ENCODE results near the gene PLA2G2C. TPM values are rescaled to one million over a fixed set of nuclear protein-coding genes. Genes with fewer than 3 reads are reported as not detected.

Gene PLA2G2C
- polyA plus RNA-seq, 4 donors, result 0.09 to 0.26 (median 0.14) TPM; not detected in 1

DNA sequence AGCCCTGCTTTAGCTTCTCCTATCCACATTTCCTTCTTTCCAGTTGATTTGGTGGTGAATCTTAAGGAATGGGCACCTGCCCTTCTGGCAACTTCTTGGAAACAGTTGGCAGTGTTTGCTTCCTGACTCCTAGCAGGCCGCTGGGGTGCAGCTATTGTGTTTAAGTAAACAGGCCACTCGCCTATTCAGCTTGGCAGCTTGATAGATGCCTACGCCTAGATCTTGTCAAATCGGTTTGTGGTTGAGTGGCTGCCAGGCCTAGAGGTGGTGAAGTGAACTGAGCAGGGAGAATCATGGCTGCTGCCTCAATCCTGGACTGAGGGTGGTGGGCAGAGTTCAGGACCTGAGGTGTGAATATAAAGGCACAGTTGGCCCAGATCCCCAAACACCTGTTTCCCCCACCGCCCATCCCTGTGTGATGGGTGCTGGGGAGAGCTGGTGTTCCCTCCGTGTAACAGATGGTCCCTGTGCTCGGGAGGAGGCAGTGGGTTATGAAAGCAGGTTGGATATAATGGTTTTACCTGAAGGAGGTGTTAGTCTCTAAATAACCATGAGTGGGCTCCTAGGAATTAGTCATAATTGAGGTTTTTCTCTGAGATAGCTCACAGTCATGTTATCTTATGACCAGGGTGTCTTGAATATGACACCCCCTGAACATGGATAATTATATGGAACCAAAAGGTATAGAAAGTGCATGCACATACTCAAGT lies 940 bp upstream of the PLA2G2C start:
- no peak for DNase-seq (ENCODE audit: low read depth in 4 of 4, low spot score in 3 of 4)

DNA sequence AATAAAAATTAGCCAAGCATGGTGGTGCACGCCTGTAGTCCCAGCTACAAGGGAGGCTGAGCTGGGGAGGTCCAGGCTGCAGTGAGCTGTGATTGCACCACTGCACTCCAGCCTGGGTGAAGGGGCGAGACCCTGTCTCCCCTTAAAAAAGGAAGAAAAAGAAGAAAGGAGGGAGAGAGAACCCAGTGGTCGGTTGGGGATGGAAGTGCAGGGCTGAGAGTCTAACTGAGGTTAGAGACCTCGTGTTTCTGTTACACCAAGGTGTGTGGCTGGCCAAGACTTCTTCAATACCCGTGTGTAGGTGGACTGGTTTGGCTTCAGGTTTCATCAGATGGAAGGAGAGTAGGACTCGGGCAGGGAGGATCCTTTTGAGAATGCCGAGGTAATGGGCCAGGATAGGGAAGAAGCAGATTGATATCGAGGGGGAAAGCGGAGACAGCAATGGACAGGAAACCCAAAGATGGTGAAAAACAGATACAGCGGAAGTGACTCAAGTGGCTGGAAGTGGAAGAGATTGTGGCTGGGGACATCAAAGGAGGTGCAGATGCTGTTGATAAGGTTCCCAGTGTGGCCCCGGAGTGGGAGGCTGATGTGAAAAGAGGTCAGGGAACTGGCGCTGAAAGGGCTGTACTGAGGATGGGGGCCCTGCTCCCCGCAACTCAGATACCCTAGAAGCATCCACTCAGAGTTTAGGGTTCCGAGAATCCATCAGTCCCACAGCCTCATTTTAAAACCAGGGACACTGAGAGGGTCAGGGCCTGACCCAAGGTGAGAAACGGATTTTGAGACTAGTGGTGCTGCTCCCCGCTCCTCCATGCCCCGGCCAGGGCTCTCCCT lies 1.1 kb downstream of the PLA2G2C start:
- DNase-seq (ENCODE audit: low read depth in 4 of 4, low spot score in 3 of 4), result no peak

DNA sequence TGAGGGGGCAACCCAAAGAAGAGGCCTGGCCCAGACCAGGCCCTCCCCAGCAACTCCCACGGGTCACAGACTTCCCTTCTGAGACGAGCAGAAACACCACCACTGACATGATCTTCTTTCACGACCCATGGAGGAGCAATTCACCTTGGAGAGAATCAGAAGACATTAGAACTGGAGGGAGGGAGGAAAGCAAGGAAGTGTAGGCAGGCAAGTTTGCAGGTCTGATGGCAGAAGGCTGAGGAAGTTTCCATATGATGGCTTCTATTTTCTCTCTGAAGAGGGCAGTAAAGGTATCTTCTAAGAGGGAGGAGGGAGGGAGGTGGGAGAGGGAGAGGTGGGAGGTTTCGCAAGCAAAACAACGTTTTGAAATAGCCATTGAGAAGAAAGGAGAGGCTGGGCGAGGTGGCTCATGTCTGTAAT lies 1.8 kb downstream of the PLA2G2C start:
- no peak for DNase-seq (ENCODE audit: low read depth in 4 of 4, low spot score in 3 of 4)

DNA sequence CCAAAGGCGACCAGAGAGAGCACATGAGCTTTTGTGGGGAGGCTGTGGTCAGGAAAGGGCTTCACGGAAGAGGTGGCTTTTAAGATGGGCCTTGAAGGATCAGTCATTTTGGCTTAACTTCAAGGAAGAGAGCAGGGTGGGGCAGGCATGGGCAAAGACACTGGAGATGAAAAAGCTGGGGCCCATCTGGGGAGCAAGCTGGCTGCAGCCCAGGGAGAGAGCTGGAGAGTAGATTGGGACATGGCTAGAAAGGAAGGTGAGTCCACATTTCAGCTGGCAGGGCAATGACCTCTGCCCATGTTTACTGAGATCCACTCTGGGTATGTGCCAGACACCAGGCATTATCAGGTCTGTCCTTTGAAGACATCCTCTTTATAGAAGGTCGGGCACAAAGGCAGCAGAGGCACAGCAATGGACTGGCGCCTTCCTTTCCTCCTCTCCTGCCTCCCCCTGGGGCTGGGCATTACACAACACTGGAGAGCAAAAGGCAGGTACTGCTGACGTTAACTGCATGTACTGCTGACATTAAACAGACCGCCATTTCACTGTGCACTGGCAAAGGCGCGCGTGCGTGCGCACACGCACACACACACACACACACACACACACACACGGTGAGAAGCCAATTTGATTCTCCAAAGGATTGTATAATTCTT lies 2.6 kb downstream of the PLA2G2C start:
- no peak for DNase-seq (ENCODE audit: low read depth in 4 of 4, low spot score in 3 of 4)

DNA sequence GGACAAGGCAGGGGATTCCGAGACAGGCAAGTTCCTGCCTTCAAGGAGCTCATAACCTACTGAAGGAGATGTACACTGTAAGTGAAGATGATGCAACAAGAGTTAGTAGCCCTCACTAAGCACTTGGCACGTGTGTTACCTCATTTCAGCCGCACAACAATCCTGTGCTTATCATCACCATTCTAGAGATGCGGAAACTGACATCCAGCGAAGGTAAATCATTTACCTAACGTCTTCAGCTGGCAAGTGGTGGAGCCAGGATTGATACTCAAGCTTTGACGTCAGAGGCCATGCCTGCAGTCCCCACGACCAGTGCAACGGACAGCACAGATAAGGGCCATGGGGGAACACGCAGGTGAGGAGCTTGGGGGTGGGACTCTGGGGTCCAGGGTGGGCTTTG lies 3.3 kb downstream of the PLA2G2C start:
- no peak for DNase-seq (ENCODE audit: low read depth in 4 of 4, low spot score in 3 of 4)

DNA sequence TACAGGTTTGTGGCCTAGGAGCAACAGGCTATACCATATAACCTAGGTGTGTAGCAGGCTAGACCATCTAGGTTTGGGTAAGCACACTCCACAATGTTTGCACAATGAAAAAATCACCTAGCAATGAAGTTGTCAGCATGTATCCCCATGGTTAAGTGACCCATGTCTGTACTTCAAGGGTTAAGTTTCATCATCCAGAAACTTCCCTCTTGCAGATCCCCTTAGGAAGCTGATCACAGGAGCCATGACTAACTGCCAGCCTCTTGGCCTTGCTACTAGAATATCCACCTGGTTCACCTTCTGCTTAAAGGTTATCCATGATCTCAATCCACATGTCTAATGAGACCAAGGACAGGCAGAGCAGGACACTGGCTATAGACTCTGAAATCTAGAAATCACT lies 3.9 kb downstream of the PLA2G2C start:
- no peak for DNase-seq (ENCODE audit: low read depth in 4 of 4, low spot score in 3 of 4)

DNA sequence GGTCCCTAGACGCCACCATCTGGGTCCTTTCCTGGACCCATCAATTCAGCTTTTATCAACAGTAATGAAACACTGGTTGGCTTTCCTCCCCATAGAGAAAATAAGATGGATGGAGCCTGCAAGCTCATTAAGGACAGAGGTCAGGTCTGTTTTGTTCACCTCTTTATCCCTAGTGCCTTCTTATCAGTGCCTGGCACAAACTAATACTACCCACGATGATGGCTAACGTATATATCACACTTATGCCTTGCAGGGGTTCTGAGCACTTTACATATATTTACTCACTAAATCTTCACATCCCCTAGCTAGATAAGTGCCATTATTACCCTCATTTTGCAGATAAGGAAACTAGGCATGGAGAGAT lies 5.5 kb downstream of the PLA2G2C start:
- no peak for DNase-seq (ENCODE audit: low read depth in 4 of 4, low spot score in 3 of 4)

DNA sequence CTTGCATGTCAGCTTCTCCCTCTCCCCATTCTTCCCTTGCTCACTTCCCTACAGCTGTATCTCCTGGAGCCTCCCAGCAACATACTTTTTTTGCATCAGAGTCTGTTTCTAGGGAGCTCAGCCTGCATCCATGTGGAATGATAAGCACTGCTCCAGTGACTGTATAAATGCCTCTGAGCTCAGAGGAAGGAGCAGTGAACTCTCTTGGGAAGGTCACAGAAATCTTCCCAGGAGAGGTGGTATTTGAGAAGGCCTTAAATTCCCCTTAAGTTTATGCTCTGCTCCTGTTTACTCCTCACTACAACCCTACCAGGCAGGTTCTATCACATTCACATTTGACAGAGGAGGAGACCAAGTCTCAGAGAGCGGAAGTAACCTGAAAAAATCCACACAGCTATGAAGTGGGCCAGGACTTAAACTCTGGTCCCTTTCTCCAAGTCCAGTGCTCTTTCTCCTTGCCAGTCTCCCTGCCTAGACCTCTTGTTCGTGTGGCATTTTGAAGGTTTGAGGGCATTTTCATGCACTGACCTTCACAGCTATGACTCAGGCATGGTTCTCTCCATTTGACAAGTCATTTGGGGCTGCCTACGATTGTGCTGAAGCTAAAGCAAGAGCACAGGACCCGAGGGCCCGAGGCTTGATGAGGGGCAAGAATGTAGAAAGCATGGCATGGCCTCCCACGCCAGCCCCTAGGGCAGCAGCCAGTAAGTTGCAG lies 6.0 kb downstream of the PLA2G2C start:
- no peak for DNase-seq (ENCODE audit: low read depth in 4 of 4, low spot score in 3 of 4)

DNA sequence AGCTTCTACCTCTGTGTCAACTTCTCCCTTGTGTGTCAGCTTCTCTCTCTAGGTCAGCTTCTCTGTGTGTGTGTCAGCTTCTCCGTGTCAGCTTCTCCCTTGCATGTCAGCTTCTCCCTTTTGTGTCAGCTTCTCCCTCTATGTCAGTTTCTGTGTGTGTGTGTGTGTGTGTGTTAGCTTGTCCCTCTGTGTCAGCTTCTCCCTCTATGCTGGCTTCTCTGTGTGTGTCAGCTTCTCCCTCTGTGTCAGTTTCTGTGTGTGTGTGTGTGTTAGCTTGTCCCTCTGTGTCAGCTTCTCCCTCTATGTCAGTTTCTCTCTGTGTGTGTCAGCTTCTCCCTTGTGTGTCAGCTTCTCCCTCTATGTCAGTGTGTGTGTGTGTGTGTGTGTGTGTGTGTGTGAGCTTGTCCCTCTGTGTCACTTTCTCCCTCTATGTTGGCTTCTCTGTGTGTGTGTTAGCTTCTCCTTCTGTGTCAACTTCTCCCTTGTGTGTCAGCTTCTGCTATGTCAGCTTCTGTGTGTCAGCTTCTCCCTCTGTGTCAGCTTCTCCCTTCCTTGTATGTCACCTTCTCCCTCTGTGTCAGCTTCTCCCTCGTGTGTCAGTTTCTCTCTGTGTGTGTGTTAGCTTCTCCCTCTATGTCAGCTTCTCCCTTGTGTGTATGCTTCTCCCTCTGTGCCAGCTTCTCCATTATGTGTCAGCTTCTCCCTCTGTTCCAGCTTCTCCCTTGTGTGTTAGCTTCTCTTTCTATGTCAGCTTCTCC lies 6.8 kb downstream of the PLA2G2C start:
- no peak for DNase-seq (ENCODE audit: low read depth in 4 of 4, low spot score in 3 of 4)

DNA sequence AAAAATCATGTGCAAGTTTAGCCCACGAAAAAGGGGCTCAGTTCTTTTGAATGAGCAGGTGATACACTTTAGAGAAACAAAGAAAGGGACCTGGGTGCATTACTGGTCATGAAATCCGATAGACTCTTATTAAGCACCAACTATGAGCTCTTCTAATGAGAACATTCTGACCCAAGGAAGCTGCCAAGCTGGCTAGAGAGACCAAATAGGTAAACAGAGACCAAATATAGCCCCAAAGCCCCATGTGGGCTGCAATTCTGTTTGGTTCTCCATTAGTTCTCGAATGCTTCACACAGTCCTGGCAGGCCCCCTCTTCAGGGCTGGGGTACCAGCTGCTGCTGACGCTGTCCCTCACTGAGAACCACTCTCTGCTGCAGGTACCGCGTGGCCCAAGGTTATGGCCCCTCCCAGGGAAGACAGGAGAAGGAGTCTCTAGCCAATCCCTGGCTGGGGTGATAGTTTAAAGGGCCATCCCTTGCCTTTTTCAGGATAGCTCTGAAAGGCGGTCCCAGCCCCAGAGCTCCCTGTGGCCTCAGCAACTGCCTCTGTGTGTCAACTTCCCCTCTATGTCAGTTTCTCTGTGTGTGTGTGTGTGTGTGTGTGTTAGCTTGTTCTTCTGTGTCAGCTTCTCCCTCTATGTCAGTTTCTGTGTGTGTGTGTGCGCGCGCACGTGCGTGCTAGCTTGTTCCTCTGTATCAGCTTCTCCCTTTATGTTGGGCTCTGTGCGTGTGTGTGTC lies 7.5 kb downstream of the PLA2G2C start:
- DNase-seq (ENCODE audit: low read depth in 4 of 4, low spot score in 3 of 4), result no peak

DNA sequence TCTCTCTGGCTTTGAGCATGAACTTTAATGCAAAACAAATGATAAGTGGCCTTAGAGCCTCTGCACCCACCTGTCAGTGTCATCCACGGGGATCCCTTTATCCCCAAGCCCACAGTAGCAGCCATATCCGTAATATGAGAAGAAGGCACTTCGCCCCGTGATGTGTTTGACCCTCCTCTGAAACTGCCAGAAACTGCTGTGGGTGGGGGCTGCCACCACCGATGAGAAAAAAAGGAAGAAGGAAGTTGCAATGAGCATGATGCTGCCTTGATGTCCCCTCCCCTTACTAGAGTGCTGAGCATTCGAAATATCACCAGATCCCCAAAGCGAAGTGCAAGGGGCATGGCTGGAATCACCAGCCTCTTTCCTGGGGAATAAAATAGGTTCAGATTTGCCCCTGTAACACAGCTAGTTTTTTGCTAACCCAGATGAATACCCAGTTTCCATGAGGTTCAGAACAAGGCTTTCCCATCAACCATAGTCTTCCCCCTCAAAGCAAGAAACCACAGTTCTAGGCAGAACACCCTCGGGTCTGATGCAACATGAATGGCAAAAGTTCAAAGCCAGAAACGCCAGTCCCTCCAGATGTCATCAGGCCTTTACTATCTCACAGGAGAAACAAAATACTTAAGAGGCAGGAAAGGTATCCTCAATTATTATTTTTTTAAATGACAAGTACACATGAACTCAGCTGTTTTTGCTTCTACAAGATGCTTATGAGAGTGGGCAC lies 11.2 kb downstream of the PLA2G2C start:
- no peak for DNase-seq (ENCODE audit: low read depth in 4 of 4, low spot score in 3 of 4)

DNA sequence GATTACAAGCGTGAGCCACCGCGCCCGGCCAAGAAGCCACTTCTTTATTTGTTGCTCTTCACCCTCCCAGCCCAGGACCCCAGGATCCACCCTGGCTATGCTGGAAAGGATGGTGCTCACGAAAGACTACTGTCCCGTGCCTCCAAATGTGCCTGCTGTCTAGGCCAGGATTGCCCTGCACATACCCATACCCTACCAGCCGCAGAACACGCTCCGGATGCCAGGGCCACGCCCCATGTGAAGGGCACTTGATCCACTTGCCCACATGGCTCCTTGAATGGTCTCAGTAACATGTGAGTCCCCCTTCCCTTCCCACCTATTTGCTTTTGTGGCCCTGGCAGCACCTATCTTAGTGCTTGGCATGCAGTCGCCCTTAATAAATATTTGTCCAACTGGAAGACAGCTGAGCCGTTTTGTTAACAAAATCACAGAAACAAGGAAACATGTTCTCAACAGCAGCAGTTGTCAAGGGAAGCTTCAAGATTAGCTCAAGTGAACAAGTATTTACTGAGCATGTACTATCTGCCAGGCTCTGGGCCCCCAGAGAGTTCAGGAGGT lies 14.2 kb downstream of the PLA2G2C start:
- no peak for DNase-seq (ENCODE audit: low read depth in 4 of 4, low spot score in 3 of 4)

DNA sequence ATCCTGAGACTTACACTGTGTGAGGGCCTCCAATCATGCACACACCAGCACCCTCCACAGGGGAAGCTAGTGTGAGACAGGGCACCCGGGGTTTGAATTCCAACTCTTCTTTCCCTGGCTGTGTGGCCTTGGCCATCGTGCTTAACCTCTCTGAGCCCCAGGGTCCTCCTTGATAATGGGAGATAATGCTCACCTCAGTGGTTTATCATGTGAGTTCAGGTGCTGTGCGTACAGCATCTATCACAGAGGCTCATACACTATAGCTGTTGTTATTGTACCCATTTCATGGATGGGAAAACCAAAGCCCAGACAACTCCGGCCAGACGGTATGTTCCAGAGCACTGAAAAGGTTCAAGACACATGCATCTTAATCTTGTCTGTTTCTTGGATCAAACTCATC lies 16.4 kb downstream of the PLA2G2C start:
- DNase-seq (ENCODE audit: low read depth in 4 of 4, low spot score in 3 of 4), result no peak

DNA sequence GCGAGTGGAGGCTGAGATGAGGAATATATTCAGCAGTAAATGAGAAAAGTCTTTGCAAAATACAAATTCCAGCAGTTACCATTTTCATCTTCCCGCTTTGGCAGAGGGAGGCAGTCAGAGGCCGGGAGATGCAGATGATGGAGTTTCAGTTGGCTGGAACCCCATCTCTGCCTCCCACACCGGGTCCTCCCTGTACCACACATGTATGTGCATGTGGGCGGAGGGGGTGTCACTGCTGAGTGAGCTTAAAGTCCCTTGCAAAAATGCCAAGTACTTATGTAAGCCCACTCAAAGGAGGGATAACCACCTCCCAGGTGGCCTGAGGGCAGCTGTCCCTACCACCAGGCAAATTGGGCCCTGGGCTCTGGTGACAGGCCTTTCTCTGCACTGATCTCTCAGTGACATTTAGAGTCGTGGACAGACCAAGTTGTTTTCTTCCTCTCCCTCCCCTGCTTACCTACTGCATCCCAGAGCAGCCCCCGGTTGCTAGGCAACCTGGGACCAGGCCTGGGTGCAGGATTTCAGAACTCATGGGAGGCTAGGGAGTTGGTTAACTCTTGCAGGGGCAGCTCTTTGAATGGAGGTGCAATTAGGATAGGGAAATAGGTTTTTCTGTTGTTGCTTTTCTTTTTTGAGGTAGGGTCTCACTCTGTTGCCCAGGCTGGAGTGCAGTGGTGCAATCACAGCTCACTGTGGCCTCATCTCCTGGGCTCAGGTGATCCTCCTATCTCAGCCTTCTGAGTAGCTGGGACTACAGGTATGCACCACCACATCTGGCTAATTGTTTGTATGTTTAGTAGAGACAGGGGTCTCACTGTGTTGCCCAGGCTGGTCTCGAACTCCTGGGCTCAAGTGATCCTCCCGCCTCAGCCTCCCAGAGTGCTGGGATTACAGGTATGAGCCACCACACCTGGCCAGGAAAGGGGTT lies 17.5 kb downstream of the PLA2G2C start:
- no peak for DNase-seq (ENCODE audit: low read depth in 4 of 4, low spot score in 3 of 4)

DNA sequence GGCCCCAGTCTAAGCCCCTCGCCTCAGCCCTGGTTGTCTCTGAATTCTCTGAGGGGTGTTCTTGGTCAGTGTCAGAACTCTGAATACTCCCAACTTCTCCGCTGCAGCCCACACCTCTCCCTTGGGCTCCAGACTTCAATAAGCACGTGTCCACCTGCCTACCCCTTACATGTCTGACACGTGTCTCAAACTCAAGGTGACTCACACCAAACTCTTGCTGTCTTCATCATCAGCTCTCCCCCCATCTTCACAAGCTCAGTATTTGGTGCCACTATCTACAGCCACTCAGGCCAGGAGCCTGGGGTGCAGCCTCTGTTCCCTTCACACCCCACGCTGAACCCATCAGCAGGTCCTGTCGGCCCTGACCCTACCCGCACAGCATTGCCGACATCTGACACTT lies 19.2 kb downstream of the PLA2G2C start:
- DNase-seq (ENCODE audit: low read depth in 4 of 4, low spot score in 3 of 4), result no peak

DNA sequence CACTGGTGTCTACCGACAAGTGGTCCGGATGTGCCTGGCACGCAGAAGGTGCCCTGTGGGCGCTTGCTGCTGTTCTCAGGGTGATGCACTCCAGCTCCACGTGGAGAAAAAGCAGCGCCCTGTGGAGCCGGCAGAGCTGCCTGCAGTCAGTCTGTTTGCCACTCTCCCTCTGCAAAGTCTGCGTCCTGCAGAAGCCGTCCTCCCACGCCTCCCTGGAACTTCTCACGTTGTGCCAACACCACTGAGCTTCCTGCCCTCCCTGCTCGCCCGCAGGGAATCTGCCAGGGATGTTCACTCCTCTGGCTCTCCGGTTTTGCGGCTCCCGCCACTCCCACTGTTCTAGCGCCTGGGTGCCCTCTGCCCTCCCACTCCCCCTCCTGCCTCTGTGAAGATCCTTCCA lies 20.3 kb downstream of the PLA2G2C start:
- DNase-seq (ENCODE audit: low read depth in 4 of 4, low spot score in 3 of 4), result no peak

DNA sequence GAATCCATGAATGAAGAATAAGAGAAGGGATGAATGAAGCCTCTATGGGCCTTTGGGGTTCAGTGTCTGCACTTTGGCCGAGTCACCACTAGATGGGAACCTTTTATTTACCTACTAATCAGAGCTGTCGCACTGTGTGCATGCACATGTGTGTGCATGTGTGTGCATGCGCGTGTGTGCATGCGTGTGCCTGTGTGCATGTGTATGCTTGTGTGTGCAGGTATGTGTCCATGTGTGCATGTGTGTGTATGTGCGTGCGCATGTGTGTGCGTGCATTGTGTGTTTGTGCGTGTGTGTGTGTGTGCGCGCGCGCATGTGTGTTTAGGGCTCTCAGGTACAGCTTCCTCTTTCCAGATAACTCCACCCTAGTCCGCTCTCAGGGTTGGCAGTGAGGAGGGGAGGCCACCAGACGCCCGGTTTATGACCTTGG lies 20.8 kb downstream of the PLA2G2C start:
- DNase-seq (ENCODE audit: low read depth in 4 of 4, low spot score in 3 of 4), result no peak
